Renal cortical epithelial cell (primary cell): ENCODE data around the gene FAM167B. TPM values are rescaled to one million over a fixed set of nuclear protein-coding genes. Genes with fewer than 3 reads are reported as not detected.

Experiments used
- DNase-seq: peaks from one replicate; pipeline ENCODE4 v3.0.0-alpha.2; 2011; ENCODE audit warnings: low read depth
- total RNA-seq: library from RNA; depleted of rRNA; stranded (reverse); fragments of >200 nt; gene quantifications from 2 replicates; pipeline ENCODE4 v1.2.3, GENCODE V29; 2014

Gene FAM167B
- total RNA-seq, result 0.20 TPM in 1 of 2 replicates, not detected in the other

DNA sequence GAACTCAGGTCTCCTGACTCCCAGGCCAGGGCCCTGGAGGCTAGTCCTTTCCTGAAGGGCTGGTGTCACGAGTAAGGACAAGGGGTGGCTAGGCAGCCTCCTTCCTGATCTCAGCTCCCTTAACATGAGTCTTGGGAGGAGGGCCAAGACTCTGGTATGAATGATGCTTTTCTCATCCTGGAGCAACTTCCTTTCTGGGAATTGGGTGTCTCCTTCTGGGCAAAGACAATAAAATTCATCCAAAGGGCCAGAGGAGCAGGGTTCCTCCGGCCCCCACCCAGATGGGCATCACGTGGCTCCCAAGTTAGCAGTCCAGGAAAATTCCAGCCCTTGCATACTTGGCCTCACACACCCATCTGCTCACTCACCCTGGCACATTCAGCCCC is at the start of gene FAM167B:
Gene FAM167B, plus strand, starts transcription at position 335 of the 386 bp plus-strand sequence. CDS start 200 bp downstream, outside the sequence.
- no peak for DNase-seq

DNA sequence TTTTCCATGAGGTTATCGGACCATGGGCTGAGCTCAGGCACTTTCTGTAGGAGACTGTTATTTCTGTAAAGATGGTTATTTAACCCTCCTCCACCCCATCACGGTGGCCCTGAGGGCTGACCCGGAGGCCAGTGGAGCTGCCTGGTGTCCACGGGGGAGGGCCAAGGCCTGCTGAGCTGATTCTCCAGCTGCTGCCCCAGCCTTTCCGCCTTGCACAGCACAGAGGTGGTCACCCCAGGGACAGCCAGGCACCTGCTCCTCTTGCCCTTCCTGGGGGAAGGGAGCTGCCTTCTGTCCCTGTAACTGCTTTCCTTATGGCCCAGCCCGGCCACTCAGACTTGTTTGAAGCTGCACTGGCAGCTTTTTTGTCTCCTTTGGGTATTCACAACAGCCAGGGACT is 49.2 kb upstream of the FAM167B start:
- DNase-seq, result no peak

DNA sequence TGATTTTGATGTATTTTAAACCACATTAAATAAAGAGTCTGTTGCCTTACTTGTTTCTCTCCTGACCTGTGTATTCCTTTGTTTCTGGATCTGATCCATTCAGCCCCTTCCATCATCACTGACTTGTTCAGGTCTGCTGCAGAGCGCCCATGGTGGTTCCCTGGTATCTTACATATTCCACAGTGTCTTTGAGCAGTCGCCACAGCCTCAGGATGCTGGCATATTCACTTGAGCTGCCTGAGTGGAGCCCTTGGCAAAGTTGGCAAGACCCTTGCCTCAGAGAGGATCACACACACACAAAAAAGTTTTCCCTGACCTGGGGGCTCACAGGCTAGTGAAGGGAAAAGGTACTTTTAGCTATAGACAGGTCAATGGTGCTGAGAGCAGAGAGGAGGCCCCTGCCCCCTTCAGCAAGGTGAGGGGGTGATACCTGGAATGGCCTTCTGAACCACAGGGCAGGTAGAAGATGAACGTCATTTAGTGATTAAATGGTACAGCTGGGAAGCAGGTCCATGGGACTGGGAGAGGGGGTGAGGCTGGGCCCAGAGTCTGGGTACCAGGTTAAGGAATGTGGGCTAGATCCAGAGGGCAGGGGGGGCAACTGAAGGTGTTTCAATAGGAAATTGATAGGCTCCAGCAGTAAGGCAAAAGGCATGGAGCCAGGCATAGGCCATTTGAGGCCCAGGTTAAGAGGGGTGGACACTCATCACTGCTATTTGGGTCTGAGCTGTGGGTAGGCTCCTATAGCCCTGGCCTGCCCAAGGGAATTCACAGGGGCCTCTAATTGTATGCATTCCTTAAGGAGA is 48.6 kb upstream of the FAM167B start:
- DNase-seq, result no peak

DNA sequence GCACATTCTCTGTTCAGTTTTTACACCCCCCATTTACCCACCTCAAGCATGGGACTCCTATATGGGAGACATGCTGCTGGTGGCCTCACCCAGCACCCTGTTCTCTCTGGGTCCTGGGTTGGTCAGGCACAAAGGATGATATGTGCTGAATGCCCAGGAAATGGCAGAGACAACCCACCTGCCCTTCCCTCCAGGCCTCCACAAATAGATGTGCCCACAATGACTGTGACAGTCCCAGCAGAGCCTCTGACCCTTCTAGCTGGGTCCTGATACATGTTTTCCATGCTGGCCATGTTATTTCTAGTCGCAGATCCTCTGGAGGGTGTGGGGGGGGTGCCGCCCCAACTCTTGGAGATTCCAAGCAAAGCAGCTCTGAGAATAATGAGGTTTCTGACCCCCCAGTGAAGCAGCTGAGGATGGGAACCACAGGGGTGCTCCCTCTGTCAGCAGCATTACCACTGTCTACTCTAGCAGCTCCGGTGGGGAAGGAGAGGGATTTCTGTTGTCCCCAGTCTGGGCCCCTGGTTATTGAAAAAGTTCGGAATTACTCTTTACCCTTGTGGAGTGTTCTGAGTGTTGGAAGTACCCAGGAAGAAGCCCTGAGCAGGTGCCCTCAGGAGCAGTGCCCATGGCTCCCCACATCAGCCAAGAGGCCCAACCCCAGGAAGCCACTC is 47.8 kb upstream of the FAM167B start:
- DNase-seq, result no peak

DNA sequence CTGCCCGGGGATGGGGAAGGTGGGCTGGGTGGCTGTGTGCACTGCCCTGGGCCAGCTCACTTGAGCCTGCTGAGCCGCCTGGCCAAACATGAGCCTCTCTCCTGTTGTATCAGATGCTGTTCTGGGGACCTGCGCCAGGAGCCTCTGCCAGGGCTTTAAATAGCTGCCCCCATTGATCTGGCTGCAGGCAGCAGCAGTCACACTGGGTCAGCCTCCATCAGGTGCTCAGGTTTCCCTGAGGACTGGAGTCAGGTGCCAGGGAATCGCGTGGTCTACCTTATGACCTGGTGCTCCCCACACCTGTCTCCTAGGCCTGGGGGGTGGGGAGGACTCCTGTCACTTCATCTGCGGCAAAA is 47.3 kb upstream of the FAM167B start:
- DNase-seq, result no peak

DNA sequence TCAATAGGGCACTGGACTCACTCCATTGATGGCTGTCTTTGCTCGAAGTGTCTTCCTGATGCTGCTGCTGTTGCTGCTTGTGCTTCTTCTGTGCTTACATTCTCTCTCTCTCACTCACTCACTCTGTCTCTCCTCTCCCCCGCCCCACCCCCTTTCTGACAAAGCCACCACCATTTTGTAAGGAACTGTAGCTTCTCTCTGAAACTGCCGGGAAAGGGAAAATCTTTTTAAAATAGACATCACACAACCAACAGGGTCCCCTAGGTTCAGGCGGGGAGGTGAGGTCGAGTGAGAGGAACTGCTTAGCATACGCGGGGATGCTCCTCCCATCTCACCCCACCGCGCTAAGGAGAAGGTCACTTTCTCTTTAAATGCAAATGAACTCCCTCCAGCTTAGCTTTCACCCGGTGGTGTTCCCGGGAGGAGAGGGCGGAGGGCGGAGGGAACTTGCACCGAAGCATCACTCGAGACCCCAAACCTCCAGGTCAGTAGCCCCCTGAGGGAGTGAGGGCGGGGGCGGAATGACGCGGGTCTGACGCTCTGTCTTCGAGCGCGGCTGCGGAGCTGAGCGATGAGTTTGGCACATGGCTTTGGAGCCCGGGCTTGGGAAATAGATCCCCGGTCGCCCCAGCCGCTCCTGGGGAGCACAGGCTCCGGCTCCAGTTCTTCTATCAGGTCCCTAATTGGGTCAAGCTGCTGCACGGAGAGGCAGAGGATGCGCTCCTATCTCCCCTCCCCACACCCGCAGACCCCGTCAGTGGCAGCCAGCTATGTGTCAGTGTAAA is 46.6 kb upstream of the FAM167B start, which contains the start of gene CCDC28B:
Gene CCDC28B, plus strand, starts transcription at position 370 of the 785 bp plus-strand sequence. CDS start 1,341 bp downstream, outside the sequence.
- DNase-seq, result peak; percentile 34

DNA sequence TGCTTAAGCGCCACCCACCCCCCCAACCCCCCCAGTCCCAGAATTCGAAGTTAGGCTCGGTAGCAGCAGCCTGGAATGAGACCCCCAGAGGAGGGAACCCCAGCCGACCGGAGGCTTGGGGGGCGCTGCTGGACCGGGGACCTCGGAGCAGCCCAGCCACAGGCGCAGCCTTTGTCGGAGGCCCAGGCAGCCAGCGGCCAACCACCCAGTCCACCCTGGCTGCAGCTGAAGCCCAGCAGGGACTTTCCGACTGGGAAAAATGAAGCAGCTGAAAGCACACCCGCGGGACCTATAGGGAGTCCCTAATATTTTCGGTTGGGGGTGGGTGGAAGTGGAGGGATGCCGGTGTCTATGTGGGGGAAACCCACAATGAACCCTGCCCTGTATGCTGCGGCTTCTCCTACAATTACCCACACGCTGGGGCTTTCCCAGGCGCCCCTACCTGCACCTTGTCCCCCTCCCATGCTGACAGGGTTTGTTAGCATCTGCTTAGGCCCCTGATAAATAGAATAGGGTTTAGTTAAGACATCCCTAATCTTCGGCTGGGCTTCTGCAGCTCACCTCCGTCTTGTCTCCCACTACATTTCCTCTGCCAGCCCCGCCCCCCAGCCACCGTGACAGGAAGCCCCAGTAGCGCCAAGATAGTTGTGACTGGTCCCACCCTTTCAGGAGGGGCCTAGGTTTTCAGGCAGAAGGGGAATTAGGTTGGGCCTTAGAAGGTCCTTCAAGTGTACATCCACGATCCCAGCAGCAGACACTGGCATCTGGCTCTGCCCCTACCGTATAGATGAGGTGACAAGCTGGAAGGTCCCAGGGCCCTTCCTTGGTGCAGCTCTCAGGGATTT is 45.8 kb upstream of the FAM167B start:
- peak; percentile 44 for DNase-seq

DNA sequence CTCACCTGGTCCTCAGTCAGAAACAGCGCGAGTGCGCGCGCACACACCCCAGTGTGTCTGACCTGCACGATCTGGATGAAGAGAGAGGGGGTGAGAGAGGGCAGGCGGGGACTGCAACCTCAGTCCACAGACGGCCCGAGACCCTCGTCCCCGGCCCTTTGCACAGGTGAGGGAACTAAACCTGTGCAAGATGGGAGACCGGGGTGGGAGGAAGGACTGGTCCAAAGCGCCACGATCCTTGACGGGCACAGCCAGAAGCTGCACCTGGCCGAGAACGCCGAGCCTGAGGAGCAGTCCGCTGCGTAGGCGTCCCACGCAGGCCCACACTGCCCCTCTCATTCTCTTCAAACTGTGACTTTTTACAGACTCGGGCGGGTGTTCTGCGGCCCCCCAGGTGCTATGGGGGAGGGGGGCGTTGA is 42.1 kb upstream of the FAM167B start:
- no peak for DNase-seq

DNA sequence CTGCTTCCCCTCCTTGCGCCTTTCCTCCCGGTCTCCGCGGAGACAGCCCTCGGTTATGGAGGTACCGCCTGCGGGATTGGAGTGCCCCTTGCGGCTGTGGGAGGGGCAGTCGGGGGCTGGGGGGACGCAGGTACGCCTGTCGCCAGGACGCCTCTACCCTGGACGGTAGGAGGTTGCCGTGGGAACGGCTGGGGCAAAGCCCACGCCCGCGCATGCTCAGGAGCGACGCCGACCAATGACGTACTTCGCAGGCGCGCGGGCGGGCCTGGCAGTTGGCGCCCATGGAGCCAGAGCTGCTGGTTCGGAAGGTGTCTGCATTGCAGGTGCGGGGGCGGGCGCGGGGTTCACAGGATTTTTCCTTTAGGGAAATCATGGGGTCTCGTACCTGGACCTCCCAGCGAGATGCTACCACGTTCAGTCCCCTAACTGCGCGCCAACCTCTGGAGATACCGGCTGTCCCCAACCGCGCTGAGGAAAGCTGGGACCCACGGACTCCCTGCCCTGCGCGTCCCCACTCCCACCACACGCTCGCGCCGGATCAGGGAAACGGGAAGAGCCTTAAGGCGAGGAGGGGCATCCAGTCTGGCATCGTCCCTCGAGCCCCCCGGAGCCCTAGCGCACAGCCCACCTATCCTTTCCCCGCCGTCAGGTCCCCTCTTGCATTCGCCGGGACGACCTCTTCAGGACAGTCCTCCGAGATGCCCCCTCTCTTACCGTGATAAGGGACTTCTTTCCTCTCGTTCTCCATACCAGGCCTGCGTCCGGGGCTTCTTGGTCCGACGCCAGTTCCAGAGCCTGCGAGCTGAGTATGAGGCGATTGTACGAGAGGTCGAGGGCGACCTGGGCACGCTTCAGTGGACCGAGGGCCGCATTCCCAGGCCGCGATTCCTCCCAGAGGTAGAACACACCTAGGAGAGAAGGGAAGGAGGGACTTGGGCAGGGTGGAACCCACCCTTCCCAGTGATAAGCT is 41.3 kb upstream of the FAM167B start, which contains the start of gene IQCC:
Gene IQCC, plus strand, starts transcription at position 271 of the 970 bp plus-strand sequence. Its CDS starts 11 bp downstream, at position 282.
- DNase-seq, result peak; percentile 66

DNA sequence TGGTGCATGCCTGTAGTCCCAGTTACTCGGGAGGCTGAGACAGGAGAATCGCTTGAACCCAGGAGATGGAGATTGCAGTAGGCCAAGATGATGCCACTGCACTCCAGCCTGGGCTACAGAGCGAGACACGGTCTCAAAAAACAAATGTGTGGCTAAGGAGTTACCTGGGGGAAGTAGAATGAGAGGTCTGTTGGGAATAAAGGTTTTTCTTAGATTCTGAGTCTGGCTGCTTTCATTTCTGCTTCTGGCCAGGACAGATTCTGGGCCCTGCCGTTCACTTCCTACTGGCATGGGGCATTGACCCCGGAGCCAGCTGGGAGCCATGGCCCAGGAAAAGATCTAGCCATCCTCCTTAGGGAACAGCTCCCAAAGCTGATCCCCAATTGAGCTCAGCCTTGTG is 38.6 kb upstream of the FAM167B start:
- DNase-seq, result no peak

DNA sequence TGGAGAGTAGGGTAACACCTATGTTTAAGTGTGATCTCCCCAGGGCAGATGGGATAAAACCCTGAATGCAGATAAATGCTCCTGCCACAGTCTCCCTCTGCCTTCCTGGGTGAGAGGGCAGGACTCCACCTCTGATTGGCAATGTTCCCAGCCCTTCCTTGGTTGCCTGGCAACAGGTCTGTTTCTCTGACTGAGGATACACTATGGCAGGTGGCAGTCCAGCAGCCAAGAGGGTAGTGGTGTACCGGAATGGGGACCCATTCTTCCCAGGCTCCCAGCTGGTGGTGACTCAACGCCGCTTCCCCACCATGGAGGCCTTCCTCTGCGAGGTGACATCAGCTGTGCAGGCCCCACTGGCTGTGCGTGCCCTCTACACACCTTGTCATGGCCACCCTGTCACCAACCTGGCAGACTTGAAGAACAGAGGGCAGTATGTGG is 38.1 kb upstream of the FAM167B start, which contains the start of gene DCDC2B:
Gene DCDC2B, plus strand, starts transcription at position 199 of the 438 bp plus-strand sequence. Its CDS starts 5 bp downstream, at position 204.
- peak; percentile 85 for DNase-seq

DNA sequence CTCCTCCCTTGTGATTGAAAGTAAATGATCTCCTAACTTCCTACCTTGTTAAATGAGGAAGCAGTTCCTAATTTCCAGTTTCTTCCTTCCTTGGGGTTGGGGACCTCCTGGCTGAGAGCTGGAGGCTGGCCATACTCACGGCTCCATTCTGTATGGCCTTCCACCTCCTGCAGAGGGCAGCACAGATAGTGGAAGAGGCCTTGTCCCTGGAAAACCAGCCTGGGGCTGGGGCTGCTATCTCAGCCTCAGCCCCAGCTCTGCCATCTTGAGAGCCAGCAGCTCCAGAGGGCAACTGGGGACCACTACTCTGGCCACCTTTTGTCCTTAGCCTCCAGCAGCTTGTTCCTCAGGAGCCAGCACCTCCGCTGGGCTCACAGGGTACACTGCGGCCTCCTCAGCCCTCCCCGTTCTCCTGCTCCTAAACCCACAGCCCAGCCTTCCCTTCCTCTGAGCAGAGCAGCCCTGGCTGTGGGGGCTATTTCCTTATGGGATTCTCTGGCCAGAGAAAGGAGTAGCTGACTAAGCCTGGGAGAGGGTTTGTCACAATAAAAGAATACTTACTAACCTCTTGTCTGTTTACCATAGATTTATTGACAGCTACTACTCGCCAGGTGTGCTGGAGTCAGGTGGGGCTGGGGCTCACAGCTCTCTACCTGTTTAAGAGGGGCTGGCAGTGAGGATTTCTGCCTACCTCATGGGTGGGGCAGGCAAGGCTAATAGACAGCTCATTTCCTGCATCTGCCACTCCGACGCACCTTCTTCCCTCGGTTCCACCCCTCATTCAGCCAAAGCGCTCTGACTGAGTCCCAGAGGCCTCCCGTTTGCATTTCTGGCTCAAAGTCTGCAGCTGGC is 31.2 kb upstream of the FAM167B start:
- DNase-seq, result peak; percentile 46

DNA sequence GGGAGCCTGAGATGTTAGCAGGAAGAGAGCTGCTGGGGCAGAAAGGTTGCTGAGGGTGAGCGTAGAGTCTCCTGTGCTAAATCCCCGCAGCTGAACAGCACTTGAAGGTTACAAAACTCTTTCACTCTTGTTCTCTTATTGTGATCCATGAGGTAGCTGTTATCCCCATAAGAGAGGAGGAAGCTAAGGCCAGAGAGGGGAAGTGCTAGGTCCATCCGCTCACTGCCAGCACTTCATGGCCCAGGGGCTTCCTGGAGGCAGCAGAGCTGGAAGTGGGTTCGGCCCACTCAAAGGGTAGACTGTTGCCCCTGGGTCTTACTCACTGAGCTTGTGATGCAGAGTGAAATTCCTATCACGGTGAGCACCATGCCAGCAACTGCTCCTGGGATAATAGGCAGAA is 30.5 kb upstream of the FAM167B start:
- DNase-seq, result no peak

DNA sequence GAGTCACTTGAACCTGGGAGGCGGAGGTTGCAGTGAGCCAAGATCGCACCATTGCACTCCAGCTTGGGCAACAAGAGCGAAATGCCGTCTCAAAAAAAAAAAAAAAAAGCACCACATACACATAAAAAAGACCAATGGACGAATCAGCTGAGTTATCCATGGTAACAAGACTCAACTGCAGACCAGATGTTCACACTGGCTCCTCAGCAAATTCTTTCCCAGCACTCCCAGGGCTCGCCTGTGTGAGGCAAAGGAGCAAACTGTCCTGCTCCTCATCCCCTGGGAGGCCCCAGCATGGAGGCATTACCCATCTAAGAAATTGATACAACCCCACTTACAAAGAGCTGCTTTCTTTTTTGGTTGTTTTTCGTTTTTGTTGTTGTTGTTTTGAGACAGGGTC is 28.0 kb upstream of the FAM167B start:
- no peak for DNase-seq

DNA sequence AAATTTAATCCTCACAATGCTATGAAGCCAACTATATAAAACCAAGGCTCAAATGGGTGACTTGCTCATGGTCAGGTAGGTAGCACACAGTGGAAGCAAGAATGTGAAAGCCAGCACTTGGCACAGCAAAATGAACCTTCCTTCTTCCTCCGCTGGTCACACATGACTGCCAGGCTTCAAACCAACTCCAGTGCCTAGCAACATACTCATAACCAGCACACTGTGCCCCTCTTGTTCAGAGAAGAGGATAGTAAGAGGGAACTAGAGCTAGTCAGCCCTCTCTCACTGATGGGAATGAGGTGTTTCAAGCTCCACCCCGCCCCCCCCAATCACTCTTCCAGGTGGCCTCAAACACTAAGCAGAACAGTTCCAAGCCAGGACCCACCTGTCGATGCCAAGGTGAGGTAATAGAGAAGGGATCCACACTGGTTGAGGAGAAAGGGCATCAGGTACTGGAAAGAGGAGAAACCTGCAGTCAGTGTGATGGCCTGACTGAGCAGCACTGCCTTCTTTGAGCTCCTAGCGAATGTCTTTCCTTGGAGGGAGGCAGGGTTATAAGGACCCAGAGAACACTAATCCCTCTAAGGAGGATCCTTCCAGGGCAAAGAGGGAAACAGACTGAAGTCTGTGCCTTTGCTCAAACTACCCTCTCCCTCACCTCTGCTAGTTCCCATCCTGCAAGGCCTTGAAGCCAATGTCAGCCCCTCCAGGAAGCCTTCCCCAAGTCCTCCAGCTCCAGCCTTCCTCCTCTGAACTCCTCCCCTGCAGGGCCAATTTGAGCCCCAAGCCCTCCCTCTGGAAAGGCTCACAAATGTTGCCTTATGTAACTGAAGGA is 26.1 kb upstream of the FAM167B start:
- DNase-seq, result peak; percentile 88

DNA sequence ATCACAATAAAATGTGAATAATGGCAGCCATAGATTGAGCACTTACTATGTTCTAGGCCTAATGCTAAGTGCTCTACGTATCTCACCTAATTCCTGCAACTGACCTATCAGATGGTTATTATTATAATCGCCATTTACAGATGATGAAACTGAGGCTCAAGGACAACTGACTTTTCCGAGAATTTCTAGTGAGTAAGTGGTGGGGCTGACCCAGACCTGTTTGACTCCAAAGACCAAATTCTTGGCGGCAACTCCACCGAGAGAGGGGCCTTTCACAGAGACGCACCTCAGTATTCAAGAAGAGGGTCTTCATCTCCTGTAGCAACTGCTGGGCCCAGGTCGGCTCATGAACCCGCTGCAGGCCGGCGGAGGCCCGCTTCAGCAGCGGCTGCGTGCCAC is 25.4 kb upstream of the FAM167B start:
- no peak for DNase-seq

DNA sequence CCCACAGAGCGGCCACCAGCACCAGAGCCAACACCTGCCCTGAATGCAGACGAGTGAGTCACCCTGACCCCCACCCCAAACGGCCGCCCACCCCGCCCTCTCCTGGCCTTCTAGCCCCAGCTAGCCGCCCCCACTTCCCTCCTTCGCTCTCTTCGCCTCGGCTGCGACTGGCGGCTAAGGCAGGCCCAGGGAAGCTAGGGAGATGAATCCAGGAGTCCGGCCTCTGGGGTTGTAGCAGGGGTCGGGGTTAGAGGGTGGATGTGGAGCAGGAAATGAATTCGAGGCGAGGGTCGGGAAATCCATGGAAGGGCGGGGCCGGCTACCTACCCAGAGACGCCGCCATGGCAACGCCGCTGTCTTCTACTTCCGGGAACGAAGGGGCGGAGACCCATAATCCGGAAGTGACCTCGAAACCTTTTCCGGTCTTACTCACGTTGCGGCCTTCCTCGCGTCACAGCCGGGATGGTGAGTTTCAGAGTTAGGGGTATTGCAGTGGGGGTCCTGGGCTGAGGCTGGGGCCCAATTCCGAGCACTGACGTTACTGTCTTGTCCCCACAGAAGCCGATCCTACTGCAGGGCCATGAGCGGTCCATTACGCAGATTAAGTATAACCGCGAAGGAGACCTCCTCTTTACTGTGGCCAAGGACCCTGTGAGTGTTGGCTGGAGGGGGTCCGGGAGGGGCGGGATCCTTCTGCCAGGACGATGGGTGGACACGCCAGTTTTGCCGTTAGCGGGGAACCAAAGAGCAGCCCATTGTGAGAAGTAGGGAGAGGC is 24.9 kb upstream of the FAM167B start, which contains the start of the genes EIF3I and TMEM234:
Gene EIF3I, plus strand, starts transcription at position 428 of the 776 bp plus-strand sequence. Its CDS starts 35 bp downstream, at position 463.
Gene TMEM234, minus strand, starts transcription at position 374 of the 776 bp plus-strand sequence. Its CDS starts 31 bp downstream, at position 343.
- DNase-seq, result peak; percentile 88
